Activated CD4-positive, alpha-beta T cell treated with anti-CD3 and anti-CD28 coated beads, Interleukin-10, Interleukin-2, amounts not matched to agents 100 ng/mL and 50 ng/mL, durations not matched to agents 16 hours and 8 hours (primary cell): ENCODE data around the gene CABLES2.

ENCODE experiments used
- DNase-seq: peaks from one replicate; pipeline ENCODE4 v3.0.0-alpha.2; 2020

The CABLES2 gene

GRCh38 chr20:62403331-62403730, 3.8 kb downstream of the CABLES2 start:
- DNase-seq = no peak

DNA sequence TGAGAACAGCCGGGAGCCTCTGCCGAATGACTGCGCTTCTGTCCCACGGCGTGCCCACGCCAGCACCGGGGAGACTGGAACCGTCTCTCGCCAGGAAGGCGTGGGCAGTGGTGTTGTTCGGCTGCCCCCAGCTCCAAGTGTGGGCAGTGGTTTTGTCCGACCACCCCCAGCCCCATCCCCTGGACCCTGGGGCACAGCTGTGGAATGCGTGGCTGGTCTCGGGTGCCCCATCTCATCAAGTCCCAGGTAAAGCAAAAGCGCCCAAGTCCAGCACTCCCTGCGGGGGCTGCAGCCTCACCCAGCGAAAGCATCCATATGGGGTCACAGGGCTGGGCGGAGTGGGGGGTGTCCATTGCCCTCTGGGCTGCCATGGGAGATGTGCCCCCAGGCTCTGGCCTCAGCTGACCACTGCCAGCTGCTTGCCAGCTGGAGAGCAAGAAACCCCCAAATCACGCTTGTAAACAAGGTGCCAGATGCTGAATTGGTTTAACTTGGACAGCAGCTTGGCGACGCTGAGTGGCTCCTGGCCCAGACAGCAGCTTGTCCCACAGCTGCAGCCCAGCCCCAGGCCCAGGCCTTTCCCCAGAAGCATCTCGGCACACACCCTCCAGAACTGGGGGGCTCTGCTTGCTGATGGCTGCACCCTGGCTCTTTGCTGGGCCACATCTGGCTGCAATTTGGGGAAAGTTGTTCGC, 4.5 kb downstream of the CABLES2 start:
- no peak for DNase-seq

DNA sequence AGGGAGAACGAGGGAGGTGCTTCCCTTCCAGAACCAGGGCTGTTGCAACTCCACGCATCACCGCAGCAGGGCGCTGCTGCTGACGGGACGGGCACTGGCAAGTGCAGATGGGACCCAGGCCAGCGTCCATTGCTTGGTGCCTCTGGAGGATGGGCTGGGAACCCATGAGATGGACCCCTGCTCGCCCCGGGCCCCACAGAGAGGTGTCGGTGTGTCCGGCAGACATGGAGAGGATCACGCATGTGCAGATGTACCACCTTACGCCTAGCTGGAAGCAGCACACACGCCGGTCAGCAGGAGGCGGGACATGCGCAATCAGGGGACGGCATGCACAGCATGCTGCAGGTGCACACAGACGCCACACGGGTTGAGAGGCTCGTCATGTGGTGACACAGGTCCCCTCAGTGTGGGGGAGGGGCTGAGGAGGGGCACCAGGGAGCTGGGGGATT, 5.7 kb downstream of the CABLES2 start:
- no peak for DNase-seq

DNA sequence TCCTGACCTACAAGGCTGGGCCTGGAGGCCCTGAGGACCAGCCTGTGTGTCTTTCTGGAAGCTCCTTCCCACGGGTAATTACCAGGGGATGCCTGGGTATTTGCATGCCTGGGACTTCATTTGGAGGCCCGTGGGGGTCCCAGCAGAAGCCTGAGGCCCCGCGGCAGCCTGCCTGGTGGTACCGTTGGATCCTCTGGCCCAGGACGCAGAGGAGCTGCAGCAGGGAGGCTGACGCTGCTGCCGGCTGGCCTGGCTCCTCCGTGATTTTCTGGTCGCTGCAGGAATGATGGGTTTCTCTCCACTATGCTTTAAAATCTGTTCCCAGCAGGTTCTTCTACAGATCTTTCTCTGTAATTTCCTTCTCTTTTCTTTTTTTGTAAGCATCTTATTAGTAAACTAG, 6.5 kb downstream of the CABLES2 start:
- no peak for DNase-seq

DNA sequence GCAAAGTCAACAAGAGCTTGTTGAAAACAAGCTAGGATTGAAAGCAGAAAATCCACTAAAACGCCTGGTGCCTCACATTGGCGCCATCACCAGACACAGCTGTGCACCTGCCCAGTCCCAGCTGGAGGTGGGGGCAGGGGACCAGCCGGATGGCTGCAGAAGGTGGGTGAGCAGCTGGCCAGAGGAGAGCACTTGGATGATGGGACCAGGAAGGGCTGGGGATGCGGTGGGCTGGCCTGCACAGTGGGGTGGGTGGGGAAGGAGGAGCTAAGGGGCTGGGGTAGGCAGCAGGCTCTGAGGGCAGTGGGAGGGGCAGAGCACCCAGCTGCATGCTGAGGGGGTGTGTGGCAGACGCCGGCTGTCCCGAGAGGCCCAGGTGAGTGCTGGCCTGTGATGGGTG, 7.1 kb downstream of the CABLES2 start:
- no peak for DNase-seq

DNA sequence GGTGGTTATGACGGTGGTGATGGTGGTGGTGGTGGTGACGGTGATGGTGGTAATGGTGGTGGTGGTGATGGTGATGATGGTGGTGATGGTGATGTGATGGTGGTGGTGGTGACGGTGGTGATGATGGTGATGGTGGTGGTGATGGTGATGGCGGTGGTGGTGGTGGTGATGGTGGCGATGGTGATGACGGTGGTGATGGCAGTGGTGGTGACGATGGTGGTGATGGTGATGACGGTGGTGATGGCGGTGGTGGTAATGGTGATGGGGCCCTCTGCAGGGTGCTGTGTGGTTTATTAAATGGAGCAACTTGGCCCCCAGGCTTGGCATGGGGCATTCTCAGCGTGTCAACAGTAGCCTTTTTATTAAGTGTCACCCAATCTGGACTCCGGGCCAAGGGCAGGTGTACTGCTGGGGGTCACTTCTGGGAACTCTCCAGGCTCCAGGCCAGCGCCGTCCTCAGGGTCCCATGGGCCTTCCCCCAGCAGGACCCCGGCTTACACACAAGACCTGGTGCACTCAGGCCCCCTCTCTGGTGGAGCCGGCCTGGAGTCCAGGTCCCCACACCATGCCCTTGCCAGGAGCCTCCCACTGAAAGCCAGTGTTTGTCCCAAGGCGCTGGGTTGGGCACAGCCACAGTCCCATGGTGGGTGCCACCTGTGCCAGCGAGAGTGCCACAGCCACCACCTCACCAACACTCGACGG, 8.8 kb downstream of the CABLES2 start:
- DNase-seq = no peak

GRCh38 chr20:62396367-62397239, 10.5 kb downstream of the CABLES2 start:
- no peak for DNase-seq

- no peak for DNase-seq
These were observed 11.5 kb downstream of the CABLES2 start for GRCh38 chr20:62395311-62396242.

DNA sequence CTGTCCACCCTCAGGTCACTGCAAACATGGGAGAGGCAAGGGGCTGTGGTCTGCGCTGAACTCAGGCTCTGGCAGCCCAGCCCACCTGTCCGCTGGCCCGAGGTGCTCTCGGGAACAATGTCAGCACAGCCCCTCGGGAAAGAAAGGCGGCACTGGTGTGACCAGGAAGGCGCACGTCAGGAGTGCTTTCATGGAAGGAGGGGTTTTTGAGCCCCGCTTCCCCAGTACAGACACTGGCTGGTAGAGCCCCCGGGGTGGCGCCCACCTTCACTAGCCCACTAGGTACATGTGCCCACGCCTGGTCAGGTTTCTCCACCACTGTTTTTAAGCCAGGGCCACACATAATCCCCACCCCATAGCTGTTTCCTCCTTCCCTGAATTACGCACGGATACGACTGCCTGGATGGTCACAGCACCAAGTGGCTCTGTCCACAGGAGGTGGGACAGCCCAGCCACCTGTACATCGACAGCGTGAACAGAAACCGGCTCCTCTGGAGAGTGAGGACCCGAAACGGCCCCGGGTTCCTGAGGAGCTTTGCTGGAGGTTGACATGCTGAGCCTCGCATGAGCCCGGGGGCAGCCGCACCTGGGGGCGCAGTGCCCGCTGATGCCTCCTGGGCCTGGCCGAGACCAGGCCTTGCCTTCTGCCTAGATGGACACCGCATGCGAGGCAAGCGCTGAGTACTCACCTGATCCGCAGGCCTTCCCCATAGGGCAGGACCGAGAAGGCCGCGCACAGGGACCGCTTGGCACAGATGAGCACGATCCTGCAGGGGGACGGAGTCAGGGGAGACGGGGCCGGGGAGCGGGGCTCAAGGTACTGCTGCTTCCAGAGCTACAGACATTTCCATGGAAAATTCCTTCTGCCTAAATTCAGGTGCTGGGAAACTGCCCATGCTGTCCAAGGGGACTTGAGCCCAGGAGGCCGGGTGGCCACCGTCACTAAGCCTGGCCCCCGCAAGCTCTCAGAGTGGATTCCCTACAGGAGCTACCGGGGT, 12.5 kb downstream of the CABLES2 start:
- no peak for DNase-seq

- DNase-seq = no peak
These were observed 13.3 kb downstream of the CABLES2 start for GRCh38 chr20:62393830-62394229.

- DNase-seq = no peak
These were observed 13.8 kb downstream of the CABLES2 start for GRCh38 chr20:62393335-62393665.

- no peak for DNase-seq
These were observed 14.3 kb downstream of the CABLES2 start for GRCh38 chr20:62392621-62393334.

DNA sequence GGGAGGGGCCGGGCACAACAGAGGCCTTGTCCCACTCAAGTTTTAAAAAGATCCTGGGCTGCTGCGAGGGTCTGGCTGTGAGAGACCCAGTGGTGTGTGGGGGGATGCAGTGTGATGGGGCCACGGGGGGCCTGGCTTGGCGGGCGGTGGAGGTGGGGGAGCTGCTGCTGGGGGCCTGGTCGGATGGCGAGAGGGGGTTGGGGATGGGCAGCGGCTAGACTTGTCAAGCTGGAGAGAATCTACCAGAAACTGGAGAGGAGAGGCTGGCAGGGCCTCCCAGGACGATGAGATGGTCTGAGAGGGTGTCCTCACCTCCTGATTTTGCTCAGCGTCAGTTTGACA, 15.0 kb downstream of the CABLES2 start:
- no peak for DNase-seq

DNA sequence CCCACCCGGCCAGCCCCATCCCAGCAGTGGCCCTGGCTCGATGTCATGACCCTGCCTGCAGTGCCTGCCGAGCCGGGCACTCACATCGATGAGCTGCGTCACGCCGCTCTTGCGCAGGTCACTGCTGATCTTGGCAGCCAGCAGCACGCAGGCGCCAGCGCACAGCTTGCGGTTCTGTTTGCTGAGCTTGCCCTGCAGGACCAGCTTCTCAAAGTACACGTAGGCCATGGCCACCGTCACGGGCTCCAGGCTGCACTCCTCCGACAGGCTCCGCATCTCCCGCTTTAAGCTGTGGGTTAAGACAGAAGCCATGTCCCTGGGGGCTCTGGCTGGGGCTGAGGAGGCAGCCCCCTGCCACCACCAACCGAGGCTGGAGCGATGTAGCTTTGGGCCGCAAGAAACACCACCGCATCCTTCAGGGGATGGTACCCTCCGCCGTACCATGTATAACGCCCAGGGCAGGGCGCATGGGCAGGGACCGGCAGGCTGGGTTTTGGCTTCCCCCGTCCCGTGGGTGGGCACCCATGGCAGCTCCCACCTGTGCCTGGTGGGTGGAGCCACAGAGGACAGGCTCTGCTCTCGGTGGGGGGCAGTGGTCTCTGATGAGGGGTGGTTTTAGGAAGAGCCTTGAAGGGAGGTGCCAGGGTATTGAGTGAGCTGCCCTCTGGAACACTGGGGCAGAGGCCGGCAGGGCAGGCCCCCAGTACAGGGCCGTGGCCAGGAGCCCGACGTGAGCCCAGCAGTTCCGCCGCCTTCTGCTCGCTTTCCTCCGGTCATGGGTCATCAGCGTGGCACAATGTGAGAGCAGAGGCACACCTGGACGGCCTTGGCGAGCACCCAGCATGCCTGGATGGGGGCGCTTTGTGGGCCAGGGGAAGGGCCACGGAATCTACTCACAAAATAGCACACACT, 15.7 kb downstream of the CABLES2 start:
- no peak for DNase-seq

- no peak for DNase-seq
These were observed 16.5 kb downstream of the CABLES2 start for GRCh38 chr20:62390317-62391164.

GRCh38 chr20:62389601-62390087, 17.4 kb downstream of the CABLES2 start:
- DNase-seq = no peak

DNA sequence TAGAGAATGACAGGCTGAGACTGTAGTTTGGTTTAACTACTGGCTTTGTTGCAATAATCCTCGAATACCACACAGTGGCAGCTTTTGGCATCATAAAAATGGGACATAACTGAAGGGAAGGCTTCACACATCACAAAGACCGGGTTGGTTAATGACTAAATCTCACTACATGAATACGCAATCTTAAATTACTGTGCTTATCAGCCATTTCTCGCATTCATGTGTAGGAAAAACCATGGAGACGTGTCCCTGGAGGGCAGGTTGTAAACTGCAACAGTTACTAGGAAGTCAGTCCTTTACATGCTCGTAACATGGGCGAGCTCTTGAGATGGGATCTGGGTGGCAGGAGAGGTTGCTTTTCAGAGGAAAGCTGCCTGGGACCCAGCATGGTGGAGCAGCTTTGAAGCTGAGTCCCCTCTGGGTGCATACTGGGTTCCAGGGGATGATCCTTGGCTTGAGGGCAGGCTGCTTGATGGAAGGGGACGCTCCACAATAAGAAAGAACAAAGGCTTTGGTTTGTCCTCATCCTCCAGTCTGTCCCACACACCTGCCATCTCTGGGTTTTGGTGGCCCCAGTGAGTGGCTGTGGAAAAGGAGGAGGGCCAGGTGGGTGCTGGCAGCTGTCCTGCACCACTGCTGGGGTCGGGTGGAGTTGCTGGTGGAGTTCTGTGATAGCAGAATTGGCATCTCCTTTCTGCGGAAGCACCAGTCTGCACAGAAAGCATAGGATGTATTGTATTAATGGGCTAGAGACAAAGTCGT, 18.1 kb downstream of the CABLES2 start:
- DNase-seq = no peak
